Stimulated activated memory B cell treated with anti-CD40 and anti-IgM and Interleukin-4, amounts not matched to agents 10 μg/mL and 1 μg/mL and 100 μg/mL, for 72 hours (primary cell): ENCODE data around the gene CCDC124.

ENCODE experiments used
- ATAC-seq: fragments of 150-1000 bp; cut with Tn5 transposase; 2 replicates; pipeline ENCODE4 v1.10.0; 2021
- H3K27ac Mint-ChIP-seq: one replicate; pipeline ENCODE4 v1.8.0; 2022; ENCODE audit warnings: mild to moderate bottlenecking, mixed read lengths
- H3K27me3 Mint-ChIP-seq: one replicate; pipeline ENCODE4 v1.8.0; 2022; ENCODE audit warnings: mixed read lengths
- H3K36me3 Mint-ChIP-seq: one replicate; pipeline ENCODE4 v1.8.0; 2022; ENCODE audit warnings: mixed read lengths
- H3K4me1 Mint-ChIP-seq: one replicate; pipeline ENCODE4 v1.8.0; 2022; ENCODE audit warnings: mixed read lengths
- H3K4me3 Mint-ChIP-seq: one replicate; pipeline ENCODE4 v1.8.0; 2022; ENCODE audit warnings: mild to moderate bottlenecking, moderate library complexity, mixed read lengths
- H3K9me3 Mint-ChIP-seq: one replicate; pipeline ENCODE4 v1.8.0; 2022; ENCODE audit warnings: mixed read lengths

CCDC124 gene

GRCh38 chr19:17946965-17947784 is 14.4 kb downstream of the CCDC124 start:
- peaks cover 32% of the 10 kb centered on the region for H3K27me3 Mint-ChIP-seq
- H3K4me1 Mint-ChIP-seq, result peaks cover 58% of the 10 kb centered on the region

GRCh38 chr19:17947815-17948513 is 15.1 kb downstream of the CCDC124 start:
- peaks cover 40% of the 10 kb centered on the region for H3K27me3 Mint-ChIP-seq
- H3K9me3 Mint-ChIP-seq, result no peaks in the 10 kb centered on the region
- peaks cover 65% of the 10 kb centered on the region for H3K4me1 Mint-ChIP-seq
- peak overlapping the region; percentile 85 for H3K4me3 Mint-ChIP-seq
- peak overlapping the region; percentile 83 for H3K27ac Mint-ChIP-seq
- no peaks in the 10 kb centered on the region for H3K36me3 Mint-ChIP-seq
- peak; percentile 83 for ATAC-seq

More at GRCh38 chr19:17946965-17947784, 14.4 kb downstream of the CCDC124 start:
- Mint-ChIP-seq H3K9me3 (no peaks in the 10 kb centered on the region), H3K36me3 (peaks cover 4% of the 10 kb centered on the region), H3K27ac (peak overlapping the region; percentile 83), H3K4me3 (peak overlapping the region; percentile 85)
- ATAC-seq, result peak; percentile 60

- H3K4me3 Mint-ChIP-seq, result peak overlapping the region; percentile 85
- H3K9me3 Mint-ChIP-seq, result no peaks in the 10 kb centered on the region
- peak overlapping the region; percentile 43 for H3K27ac Mint-ChIP-seq
- no peak for ATAC-seq
- peaks cover 46% of the 10 kb centered on the region for H3K27me3 Mint-ChIP-seq
- peaks cover 70% of the 10 kb centered on the region for H3K4me1 Mint-ChIP-seq
- H3K36me3 Mint-ChIP-seq, result no peaks in the 10 kb centered on the region
Observed at GRCh38 chr19:17948514-17948900, 15.7 kb downstream of the CCDC124 start.

GRCh38 chr19:17948931-17949930 is 16.4 kb downstream of the CCDC124 start:
- peaks cover 74% of the 10 kb centered on the region for H3K4me1 Mint-ChIP-seq
- H3K4me3 Mint-ChIP-seq, result peak overlapping the region; percentile 85
- peaks cover 53% of the 10 kb centered on the region for H3K27me3 Mint-ChIP-seq
- ATAC-seq, result no peak
- peak overlapping the region; percentile 43 for H3K27ac Mint-ChIP-seq
- no peaks in the 10 kb centered on the region for H3K36me3 Mint-ChIP-seq
- no peaks in the 10 kb centered on the region for H3K9me3 Mint-ChIP-seq

GRCh38 chr19:17949956-17950309 is 17.1 kb downstream of the CCDC124 start:
- H3K4me3 Mint-ChIP-seq, result peak overlapping the region; percentile 85
- no peaks in the 10 kb centered on the region for H3K36me3 Mint-ChIP-seq
- peaks cover 60% of the 10 kb centered on the region for H3K27me3 Mint-ChIP-seq
- no peak for ATAC-seq
- H3K27ac Mint-ChIP-seq, result peak overlapping the region; percentile 45
- H3K4me1 Mint-ChIP-seq, result peaks cover 74% of the 10 kb centered on the region
- no peaks in the 10 kb centered on the region for H3K9me3 Mint-ChIP-seq

GRCh38 chr19:17950310-17951156 is 17.7 kb downstream of the CCDC124 start:
- Mint-ChIP-seq H3K36me3 (no peaks in the 10 kb centered on the region), H3K27me3 (peaks cover 60% of the 10 kb centered on the region), H3K27ac (peak overlapping the region; percentile 45), H3K9me3 (no peaks in the 10 kb centered on the region), H3K4me1 (peaks cover 73% of the 10 kb centered on the region), H3K4me3 (peak overlapping the region; percentile 85)
- ATAC-seq, result no peak

- H3K36me3 Mint-ChIP-seq, result no peaks in the 10 kb centered on the region
- peak overlapping the region; percentile 45 for H3K27ac Mint-ChIP-seq
- peaks cover 66% of the 10 kb centered on the region for H3K27me3 Mint-ChIP-seq
- H3K4me1 Mint-ChIP-seq, result peaks cover 65% of the 10 kb centered on the region
- ATAC-seq, result no peak
- peak overlapping the region; percentile 85 for H3K4me3 Mint-ChIP-seq
- H3K9me3 Mint-ChIP-seq, result no peaks in the 10 kb centered on the region
Observed at GRCh38 chr19:17951157-17951989, 18.6 kb downstream of the CCDC124 start.

- Mint-ChIP-seq H3K9me3 (no peaks in the 10 kb centered on the region), H3K4me1 (peaks cover 56% of the 10 kb centered on the region), H3K36me3 (no peaks in the 10 kb centered on the region), H3K27ac (peak overlapping the region; percentile 61), H3K4me3 (peak overlapping the region; percentile 61), H3K27me3 (peaks cover 76% of the 10 kb centered on the region)
- no peak for ATAC-seq
Observed at GRCh38 chr19:17951990-17952976, 19.5 kb downstream of the CCDC124 start.

- H3K27ac Mint-ChIP-seq, result no peak overlapping the region
- ATAC-seq, result no peak
- peaks cover 85% of the 10 kb centered on the region for H3K27me3 Mint-ChIP-seq
- H3K9me3 Mint-ChIP-seq, result no peaks in the 10 kb centered on the region
- peaks cover 52% of the 10 kb centered on the region for H3K4me1 Mint-ChIP-seq
- H3K4me3 Mint-ChIP-seq, result no peak overlapping the region
- no peaks in the 10 kb centered on the region for H3K36me3 Mint-ChIP-seq
Observed at GRCh38 chr19:17953316-17953801, 20.5 kb downstream of the CCDC124 start.

- H3K9me3 Mint-ChIP-seq, result no peaks in the 10 kb centered on the region
- H3K27ac Mint-ChIP-seq, result no peak overlapping the region
- H3K27me3 Mint-ChIP-seq, result peaks cover 83% of the 10 kb centered on the region
- H3K4me3 Mint-ChIP-seq, result no peak overlapping the region
- H3K4me1 Mint-ChIP-seq, result peaks cover 47% of the 10 kb centered on the region
- no peaks in the 10 kb centered on the region for H3K36me3 Mint-ChIP-seq
- ATAC-seq, result no peak
Observed at GRCh38 chr19:17953869-17954268, 21.1 kb downstream of the CCDC124 start.

- Mint-ChIP-seq H3K27ac (no peak overlapping the region), H3K4me3 (no peak overlapping the region), H3K4me1 (peaks cover 42% of the 10 kb centered on the region), H3K27me3 (peaks cover 77% of the 10 kb centered on the region), H3K9me3 (no peaks in the 10 kb centered on the region), H3K36me3 (no peaks in the 10 kb centered on the region)
- no peak for ATAC-seq
Observed at GRCh38 chr19:17954401-17954800, 21.6 kb downstream of the CCDC124 start.

GRCh38 chr19:17957149-17957849 is 24.5 kb downstream of the CCDC124 start:
- H3K9me3 Mint-ChIP-seq, result no peaks in the 10 kb centered on the region
- no peak overlapping the region for H3K27ac Mint-ChIP-seq
- peaks cover 16% of the 10 kb centered on the region for H3K4me1 Mint-ChIP-seq
- no peak overlapping the region for H3K4me3 Mint-ChIP-seq
- H3K36me3 Mint-ChIP-seq, result no peaks in the 10 kb centered on the region
- ATAC-seq, result no peak
- peaks cover 60% of the 10 kb centered on the region for H3K27me3 Mint-ChIP-seq
